ENCODE data around the gene FOXD1.

GRCh38 chr5:73451224-73452130 lies 2.9 kb upstream of the FOXD1 start:
- TF ChIP-seq CTCF (IDR thresholded peaks at IDR 0.05) (peak; percentile 57 to 93), POLR2A (IDR thresholded peaks at IDR 0.05) (no peak)
